MCF 10A (cell line): ENCODE measurements around the gene MRPL3. TPM values are rescaled to one million over a fixed set of nuclear protein-coding genes. Genes with fewer than 3 reads are reported as not detected.

Source experiments
- BruUV-seq: library from RNA; stranded (reverse); fragments of 400-500 nt; replicated peaks from 2 replicates; lab custom pipeline; 2021; lab: Mats Ljungman, UMichigan
- CTCF ChIA-PET: fragments of 300-600 bp; sonication (Branson Sonifier 250); formaldehyde crosslinking; extraction: SDS; loops from one replicate; lab custom pipeline; 2021; ENCODE audit warnings: antibody characterized with exemption, inconsistent platforms; lab: Yijun Ruan, JAX
- POLR2A ChIA-PET: fragments of 300-600, 350-650 bp; sonication (Branson Sonifier 250); formaldehyde crosslinking; extraction: SDS; loops from one replicate; lab custom pipeline; 2020; ENCODE audit warnings: antibody characterized with exemption, inconsistent platforms; lab: Yijun Ruan, JAX
- DNase-seq: peaks from one replicate; pipeline ENCODE4 v3.0.0-alpha.2; 2018; ENCODE audit not compliant: unreplicated experiment
- H3K27ac Mint-ChIP-seq: one replicate; pipeline ENCODE4 v1.8.0; 2022; ENCODE audit warnings: mild to moderate bottlenecking, low read depth, mixed read lengths; ENCODE audit not compliant: unreplicated experiment
- H3K27me3 Mint-ChIP-seq: one replicate; pipeline ENCODE4 v1.8.0; 2022; ENCODE audit warnings: mixed read lengths; ENCODE audit not compliant: insufficient read depth, unreplicated experiment
- H3K36me3 Mint-ChIP-seq: one replicate; pipeline ENCODE4 v1.8.0; 2022; ENCODE audit warnings: mild to moderate bottlenecking, moderate library complexity, mixed read lengths; ENCODE audit not compliant: insufficient read depth, unreplicated experiment
- H3K4me1 Mint-ChIP-seq: one replicate; pipeline ENCODE4 v1.8.0; 2022; ENCODE audit warnings: mixed read lengths; ENCODE audit not compliant: insufficient read depth, unreplicated experiment
- H3K4me3 Mint-ChIP-seq: one replicate; pipeline ENCODE4 v1.8.0; 2022; ENCODE audit warnings: mild to moderate bottlenecking, moderate library complexity, mixed read lengths; ENCODE audit not compliant: unreplicated experiment
- H3K9me3 Mint-ChIP-seq: one replicate; pipeline ENCODE4 v1.8.0; 2022; ENCODE audit warnings: mixed read lengths; ENCODE audit not compliant: unreplicated experiment
- intact Hi-C: fragments of 100-400 bp; cut with micrococcal nuclease; formaldehyde crosslinking; loops from 2 replicates; pipeline ENCODE4 v1.14.1; 2022
- total RNA-seq: library from RNA; stranded (reverse); gene quantifications from 2 replicates; pipeline ENCODE4 v1.2.3, GENCODE V29; 2022
- TF ChIP-seq, protein P1 (sequence below): fragments of 200-600 bp; IDR thresholded peaks from one replicate; pipeline ENCODE4 v1.8.0; 2022; ENCODE audit warnings: antibody characterized with exemption, mild to moderate bottlenecking; ENCODE audit not compliant: unreplicated experiment

MRPL3 gene
- total RNA-seq, 1 experiment from 2014 or later: 179 TPM

DNA sequence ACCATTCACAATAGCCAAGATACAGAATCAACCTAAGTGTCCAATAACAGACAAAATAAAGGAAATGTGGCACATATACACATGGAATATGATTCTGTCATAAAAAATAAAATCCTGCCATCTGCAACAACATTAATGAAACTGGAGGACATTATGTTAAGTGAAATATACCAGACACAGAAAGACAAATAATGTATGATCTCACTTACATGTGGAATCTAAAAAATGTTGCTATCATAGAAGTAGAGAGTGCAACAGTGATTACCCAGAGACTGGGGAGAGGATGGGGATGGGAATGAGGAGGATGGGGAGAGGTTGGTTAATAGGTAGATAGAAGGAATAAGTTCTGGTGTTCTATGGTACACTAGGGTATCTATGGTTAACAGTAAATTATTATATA, 28.7 kb downstream of the MRPL3 start:
- Mint-ChIP-seq H3K27me3 (no peaks in the 10 kb centered on the region), H3K9me3 (no peaks in the 10 kb centered on the region), H3K4me3 (no peak overlapping the region), H3K36me3 (peaks cover 25% of the 10 kb centered on the region), H3K4me1 (no peaks in the 10 kb centered on the region), H3K27ac (no peak overlapping the region)
- CTCF ChIA-PET: no interaction called here
- no TSS peak for BruUV-seq
- intact Hi-C loops: no loop called here
- no peak for DNase-seq
- TF ChIP-seq, protein P1, sequence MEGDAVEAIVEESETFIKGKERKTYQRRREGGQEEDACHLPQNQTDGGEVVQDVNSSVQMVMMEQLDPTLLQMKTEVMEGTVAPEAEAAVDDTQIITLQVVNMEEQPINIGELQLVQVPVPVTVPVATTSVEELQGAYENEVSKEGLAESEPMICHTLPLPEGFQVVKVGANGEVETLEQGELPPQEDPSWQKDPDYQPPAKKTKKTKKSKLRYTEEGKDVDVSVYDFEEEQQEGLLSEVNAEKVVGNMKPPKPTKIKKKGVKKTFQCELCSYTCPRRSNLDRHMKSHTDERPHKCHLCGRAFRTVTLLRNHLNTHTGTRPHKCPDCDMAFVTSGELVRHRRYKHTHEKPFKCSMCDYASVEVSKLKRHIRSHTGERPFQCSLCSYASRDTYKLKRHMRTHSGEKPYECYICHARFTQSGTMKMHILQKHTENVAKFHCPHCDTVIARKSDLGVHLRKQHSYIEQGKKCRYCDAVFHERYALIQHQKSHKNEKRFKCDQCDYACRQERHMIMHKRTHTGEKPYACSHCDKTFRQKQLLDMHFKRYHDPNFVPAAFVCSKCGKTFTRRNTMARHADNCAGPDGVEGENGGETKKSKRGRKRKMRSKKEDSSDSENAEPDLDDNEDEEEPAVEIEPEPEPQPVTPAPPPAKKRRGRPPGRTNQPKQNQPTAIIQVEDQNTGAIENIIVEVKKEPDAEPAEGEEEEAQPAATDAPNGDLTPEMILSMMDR: no peak
- POLR2A ChIA-PET: no interaction called here

DNA sequence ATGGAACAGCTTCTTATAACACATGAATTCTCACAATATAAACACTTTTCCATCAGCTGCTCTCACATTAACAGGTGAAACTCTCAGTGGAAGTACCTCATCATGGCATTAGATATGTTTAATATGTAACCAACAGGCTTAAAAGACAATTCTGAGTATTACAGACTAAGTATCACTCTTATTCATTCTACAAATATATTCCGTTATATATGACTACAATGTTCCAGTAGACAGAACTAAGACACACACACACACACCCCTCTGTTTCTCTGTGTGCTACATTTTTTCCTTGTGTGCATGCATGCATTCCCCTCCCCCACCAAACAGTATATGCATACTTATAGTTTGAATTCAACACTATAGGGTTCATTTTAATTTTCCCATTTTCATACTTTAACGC, 32.4 kb downstream of the MRPL3 start:
- CTCF ChIA-PET: interaction anchor here (0.7 to 1.6 kb wide), 3 partner anchors 14 to 559 kb away, joined by 3 to 4 read pairs (median 3); no protein-coding TSS in a partner anchor
- no peak overlapping the region for H3K4me3 Mint-ChIP-seq

DNA sequence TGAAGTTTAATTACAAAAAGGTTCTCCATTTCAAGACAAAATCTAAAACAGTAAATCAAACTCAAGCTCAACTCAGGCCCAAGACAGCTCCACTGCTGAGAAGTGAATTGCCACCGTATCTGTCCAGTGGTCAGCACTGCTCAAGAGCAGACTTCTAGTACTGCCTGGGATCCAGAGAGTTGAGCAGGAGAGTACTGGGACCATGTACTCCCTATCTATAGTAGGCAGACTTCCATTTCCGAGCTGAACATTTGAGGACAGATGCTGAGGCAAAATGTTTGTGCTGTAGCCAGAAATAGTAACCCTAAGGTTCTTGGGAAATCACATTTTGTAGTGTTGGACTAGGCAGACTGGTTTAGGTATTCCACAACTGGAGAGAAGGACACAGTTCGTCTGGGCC, 44.1 kb downstream of the MRPL3 start:
- DNase-seq: no peak
- Mint-ChIP-seq H3K4me1 (peaks cover 12% of the 10 kb centered on the region), H3K4me3 (no peak overlapping the region), H3K9me3 (no peaks in the 10 kb centered on the region), H3K27me3 (no peaks in the 10 kb centered on the region), H3K27ac (no peak overlapping the region), H3K36me3 (peaks cover 41% of the 10 kb centered on the region)
- BruUV-seq: no TSS peak
- intact Hi-C loops: loop anchor here (10.0 kb wide), 1 partner anchor 424 kb away; no protein-coding TSS in a partner anchor
- TF ChIP-seq, protein P1: no peak
- ChIA-PET CTCF (interaction anchor here (1.1 to 1.4 kb wide), 2 partner anchors 13 to 426 kb away, joined by 3 read pairs; no protein-coding TSS in a partner anchor), POLR2A (interaction anchor here (0.6 to 1.2 kb wide), 3 partner anchors 8 to 77 kb away, joined by 3 to 7 read pairs (median 3); no protein-coding TSS in a partner anchor)

More for the DNA sequence above, 32.4 kb downstream of the MRPL3 start:
- no peaks in the 10 kb centered on the region for H3K4me1 Mint-ChIP-seq
- peaks cover 48% of the 10 kb centered on the region for H3K36me3 Mint-ChIP-seq
- no peak for DNase-seq
- POLR2A ChIA-PET: interaction anchor here (1.0 to 1.5 kb wide), 3 partner anchors 9 to 444 kb away, joined by 4 to 7 read pairs (median 5); partner anchors contain the start of genes ASTE1 and NEK11
- H3K27ac Mint-ChIP-seq: no peak overlapping the region
- BruUV-seq: no TSS peak
- TF ChIP-seq, protein P1: no peak
- H3K27me3 Mint-ChIP-seq: no peaks in the 10 kb centered on the region
- intact Hi-C loops: no loop called here
- no peaks in the 10 kb centered on the region for H3K9me3 Mint-ChIP-seq

DNA sequence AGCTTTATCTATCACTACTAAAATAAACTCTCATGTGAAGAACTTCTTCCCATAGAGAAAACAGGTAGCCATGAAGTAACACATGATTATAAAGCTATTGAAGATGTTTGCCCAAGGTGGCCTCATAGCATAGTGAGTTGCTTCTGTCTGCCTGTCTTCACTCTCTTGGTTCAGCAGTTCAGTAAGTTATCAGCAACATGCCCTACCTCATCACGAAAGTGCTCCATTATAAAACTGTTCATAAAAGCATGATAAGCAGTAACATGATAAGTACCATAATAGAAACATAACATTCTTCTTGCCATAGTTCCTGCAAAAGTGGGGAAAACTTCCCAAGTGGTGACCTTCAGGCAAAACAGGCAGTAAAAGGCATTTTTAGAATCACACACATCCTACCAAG, 45.6 kb downstream of the MRPL3 start:
- TF ChIP-seq, protein P1: no peak
- no peaks in the 10 kb centered on the region for H3K27me3 Mint-ChIP-seq
- intact Hi-C loops: loop anchor here (10.0 kb wide), 1 partner anchor 422 kb away; no protein-coding TSS in a partner anchor
- CTCF ChIA-PET: interaction anchor here (0.7 kb wide), 1 partner anchor 684 kb away, joined by 3 read pairs; no protein-coding TSS in a partner anchor
- peaks cover 12% of the 10 kb centered on the region for H3K4me1 Mint-ChIP-seq
- no peak overlapping the region for H3K4me3 Mint-ChIP-seq
- no peak for DNase-seq
- peaks cover 29% of the 10 kb centered on the region for H3K36me3 Mint-ChIP-seq
- no peak overlapping the region for H3K27ac Mint-ChIP-seq
- no TSS peak for BruUV-seq
- no peaks in the 10 kb centered on the region for H3K9me3 Mint-ChIP-seq
- POLR2A ChIA-PET: interaction anchor here (1.0 kb wide), 1 partner anchor 12 kb away, joined by 3 read pairs; no protein-coding TSS in a partner anchor
